NCI-H1105 treated with DMSO at 0.1 percent for 48 hours (cell line): ENCODE data around the gene NCOR1.
"Not testable (repeated sequence)": the region's sequence is repeated elsewhere in the genome, so short reads cannot be mapped to it uniquely, and the experiment has no call there.

Experiments used
- DNase-seq: peaks from one replicate; lab custom pipeline; 2025; lab: John Stamatoyannopoulos, UW

Gene NCOR1

GRCh38 chr17:16148596-16148995 is 66.7 kb downstream of the NCOR1 start:
- no peak for DNase-seq

- not testable (repeated sequence) for DNase-seq
Observed at GRCh38 chr17:16145319-16145890, 69.9 kb downstream of the NCOR1 start.

GRCh38 chr17:16141685-16142084 is 73.6 kb downstream of the NCOR1 start:
- no peak for DNase-seq

GRCh38 chr17:16140854-16141253 is 74.5 kb downstream of the NCOR1 start:
- no peak for DNase-seq

GRCh38 chr17:16135461-16135860 is 79.9 kb downstream of the NCOR1 start:
- no peak for DNase-seq

- DNase-seq, result no peak
Observed at GRCh38 chr17:16131593-16131992, 83.7 kb downstream of the NCOR1 start.

- DNase-seq, result no peak
Observed at GRCh38 chr17:16129441-16130205, 85.7 kb downstream of the NCOR1 start.

GRCh38 chr17:16123531-16123930 is 91.8 kb downstream of the NCOR1 start:
- no peak for DNase-seq

- no peak for DNase-seq
Observed at GRCh38 chr17:16122697-16123434, 92.5 kb downstream of the NCOR1 start.

GRCh38 chr17:16121915-16122314 is 93.4 kb downstream of the NCOR1 start:
- DNase-seq, result no peak

GRCh38 chr17:16120937-16121336 is 94.4 kb downstream of the NCOR1 start:
- no peak for DNase-seq

- no peak for DNase-seq
Observed at GRCh38 chr17:16117149-16117548, 98.2 kb downstream of the NCOR1 start.

- not testable (repeated sequence) for DNase-seq
Observed at GRCh38 chr17:16115077-16115698, 100.1 kb downstream of the NCOR1 start.

GRCh38 chr17:16108871-16109270 is 106.5 kb downstream of the NCOR1 start:
- DNase-seq, result no peak

GRCh38 chr17:16108386-16108785 is 106.9 kb downstream of the NCOR1 start:
- no peak for DNase-seq

GRCh38 chr17:16107165-16107770 is 108.1 kb downstream of the NCOR1 start:
- DNase-seq, result no peak

GRCh38 chr17:16106161-16106891 is 109.0 kb downstream of the NCOR1 start:
- DNase-seq, result no peak

GRCh38 chr17:16104189-16104588 is 111.1 kb downstream of the NCOR1 start:
- no peak for DNase-seq

GRCh38 chr17:16101440-16101839 is 113.9 kb downstream of the NCOR1 start:
- no peak for DNase-seq

- no peak for DNase-seq
Observed at GRCh38 chr17:16100737-16101400, 114.5 kb downstream of the NCOR1 start.

GRCh38 chr17:16091773-16092172 is 123.6 kb downstream of the NCOR1 start:
- DNase-seq, result no peak
